H1 (cell line): ENCODE results near the gene GIMAP4. TPM values are rescaled to one million over a fixed set of nuclear protein-coding genes. Genes with fewer than 3 reads are reported as not detected.

Source experiments
- CTCF ChIA-PET: fragments of 300-600 bp; sonication (Branson Sonifier 250); formaldehyde crosslinking; loops from one replicate; lab custom pipeline; 2021; ENCODE audit not compliant: partially characterized antibody; lab: Charles Lee
- POLR2A ChIA-PET: fragments of 300-600 bp; sonication (Branson Sonifier 250); formaldehyde crosslinking; loops from one replicate; lab custom pipeline; 2021; ENCODE audit warnings: inconsistent platforms; ENCODE audit not compliant: partially characterized antibody; lab: Charles Lee
- DNase-seq, 2 experiments: peaks; one replicate each; pipeline versions ENCODE4 v3.0.0 to v3.0.0-alpha.2; 2010 to 2022; ENCODE audit warnings: low spot score in 2 of 2, low read depth in 1 of 2, mixed read lengths in 1 of 2
- FAIRE-seq: peaks from 2 replicates; lab custom pipeline; 2011; peaks lifted over from hg19 to GRCh38; lab: Jason Lieb, UNC
- H2AFZ ChIP-seq: 2 replicates; pipeline ENCODE4 v1.8.1; 2012; ENCODE audit warnings: low read length, inconsistent platforms
- H2AK5ac ChIP-seq: 2 replicates; pipeline ENCODE4 v1.6.1; 2013; ENCODE audit warnings: low read depth, low read length
- H2BK120ac ChIP-seq: replicated peaks from 2 replicates; pipeline ENCODE3; 2013; ENCODE audit warnings: low read depth, low read length, inconsistent platforms
- H2BK12ac ChIP-seq: 2 replicates; pipeline ENCODE4 v1.6.1; 2013; ENCODE audit warnings: low read depth, low read length
- H2BK15ac ChIP-seq: 2 replicates; pipeline ENCODE4 v1.6.1; 2013; ENCODE audit warnings: low read length
- H2BK20ac ChIP-seq: 2 replicates; pipeline ENCODE4 v1.6.1; 2013; ENCODE audit warnings: low read length
- H2BK5ac ChIP-seq: 2 replicates; pipeline ENCODE4 v1.6.1; 2013; ENCODE audit warnings: low read depth, low read length
- H3K14ac ChIP-seq: 2 replicates; pipeline ENCODE4 v1.6.1; 2013; ENCODE audit warnings: inconsistent platforms; ENCODE audit not compliant: insufficient read length
- H3K18ac ChIP-seq: 2 replicates; pipeline ENCODE4 v1.6.1; 2013; ENCODE audit warnings: low read length; ENCODE audit errors: extremely low read depth
- H3K23ac ChIP-seq: 2 replicates; pipeline ENCODE4 v1.6.1; 2013; ENCODE audit warnings: inconsistent platforms; ENCODE audit not compliant: insufficient read length
- H3K23me2 ChIP-seq: 2 replicates; pipeline ENCODE4 v1.6.1; 2013; ENCODE audit warnings: low read depth, low read length
- H3K27ac ChIP-seq: 2 replicates; pipeline ENCODE4 v1.6.1; 2011; ENCODE audit warnings: low read depth, low read length, inconsistent platforms
- H3K27me3 ChIP-seq, 4 experiments: replicated peaks in 1 of 4; 1 replicate in 1 of 4; 2 replicates in 3 of 4; pipeline versions ENCODE4 v1.6.1 to v1.8.1; 2011 to 2013; ENCODE audit warnings: low read length in 3 of 4, mild to moderate bottlenecking in 3 of 4, inconsistent platforms in 2 of 4, mixed read lengths in 2 of 4, moderate library complexity in 1 of 4; ENCODE audit not compliant: control insufficient read depth in 3 of 4, insufficient read depth in 3 of 4; ENCODE audit errors: extremely low read depth in 1 of 4
- H3K36me3 ChIP-seq, 4 experiments: 2 replicates each; pipeline versions ENCODE4 v1.6.1 to v1.8.1; 2011 to 2013; ENCODE audit warnings: mild to moderate bottlenecking in 4 of 4, low read length in 3 of 4, moderate library complexity in 2 of 4, control low read depth in 1 of 4, inconsistent platforms in 1 of 4; ENCODE audit not compliant: insufficient read depth in 4 of 4, control insufficient read depth in 2 of 4
- H3K4ac ChIP-seq: replicated peaks from 2 replicates; pipeline ENCODE3; 2013; ENCODE audit warnings: low read length, low read depth, mixed read lengths, inconsistent platforms; ENCODE audit not compliant: insufficient read length
- H3K4me1 ChIP-seq, 4 experiments: replicated peaks in 1 of 4; 1 replicate in 1 of 4; 2 replicates in 3 of 4; pipeline versions ENCODE4 v1.6.1 to v1.8.1; 2011 to 2013; ENCODE audit warnings: low read length in 3 of 4, inconsistent platforms in 2 of 4, mixed read lengths in 1 of 4; ENCODE audit not compliant: insufficient read depth in 4 of 4, control insufficient read depth in 3 of 4
- H3K4me2 ChIP-seq, 2 experiments: 2 replicates each; pipeline versions ENCODE4 v1.6.1 to v1.8.1; 2011 to 2013; ENCODE audit warnings: low read depth in 2 of 2, low read length in 2 of 2, control low read depth in 1 of 2, inconsistent platforms in 1 of 2, mild to moderate bottlenecking in 1 of 2; ENCODE audit not compliant: insufficient read depth in 1 of 2
- H3K4me3 ChIP-seq, 4 experiments: fragments of 200-600, 300-600 bp in 1 of 4; sonication (generic), shearing (Covaris generic), sonication (Bioruptor Twin) in 1 of 4; 2 replicates each; pipeline versions ENCODE4 v1.5.1 to v1.8.1; 2011 to 2016; ENCODE audit warnings: low read length in 4 of 4, low read depth in 3 of 4, control low read depth in 2 of 4, inconsistent platforms in 2 of 4, mild to moderate bottlenecking in 2 of 4, mixed read lengths in 1 of 4, moderate library complexity in 1 of 4; ENCODE audit not compliant: insufficient read depth in 2 of 4; ENCODE audit errors: extremely low read depth in 1 of 4
- H3K56ac ChIP-seq: replicated peaks from 2 replicates; pipeline ENCODE3; 2013; ENCODE audit warnings: low read depth, mild to moderate bottlenecking, mixed read lengths, low read length, inconsistent platforms; ENCODE audit not compliant: insufficient read length
- H3K79me1 ChIP-seq: 2 replicates; pipeline ENCODE4 v1.6.1; 2013; ENCODE audit warnings: low read depth, low read length, control low read depth
- H3K79me2 ChIP-seq, 2 experiments: 2 replicates each; pipeline versions ENCODE4 v1.6.1 to v1.8.1; 2012 to 2013; ENCODE audit warnings: low read length in 2 of 2, mild to moderate bottlenecking in 2 of 2, inconsistent platforms in 1 of 2; ENCODE audit not compliant: insufficient read depth in 2 of 2, control insufficient read depth in 1 of 2
- H3K9ac ChIP-seq, 4 experiments: replicated peaks in 1 of 4; 1 replicate in 1 of 4; 2 replicates in 3 of 4; pipeline versions ENCODE4 v1.6.1 to v1.8.1; 2011 to 2013; ENCODE audit warnings: low read depth in 3 of 4, low read length in 3 of 4, control low read depth in 2 of 4, mild to moderate bottlenecking in 2 of 4, moderate library complexity in 2 of 4, inconsistent platforms in 1 of 4; ENCODE audit errors: extremely low read depth in 1 of 4
- H3K9me3 ChIP-seq, 2 experiments: 2 replicates each; pipeline versions ENCODE4 v1.6.1 to v1.8.1; 2012 to 2013; ENCODE audit warnings: mild to moderate bottlenecking in 2 of 2, moderate library complexity in 2 of 2, control low read depth in 1 of 2, inconsistent platforms in 1 of 2, low read depth in 1 of 2, low read length in 1 of 2, mixed read lengths in 1 of 2; ENCODE audit not compliant: insufficient read depth in 2 of 2
- H4K20me1 ChIP-seq, 2 experiments: replicated peaks in 1 of 2; 2 replicates each; pipeline versions ENCODE3 to v1.8.1; 2011 to 2013; ENCODE audit warnings: inconsistent platforms in 2 of 2, low read length in 2 of 2, mild to moderate bottlenecking in 1 of 2; ENCODE audit not compliant: insufficient read depth in 2 of 2, control insufficient read depth in 1 of 2
- H4K5ac ChIP-seq: 2 replicates; pipeline ENCODE4 v1.6.1; 2013; ENCODE audit warnings: low read length, low read depth, mixed read lengths, inconsistent platforms; ENCODE audit not compliant: insufficient read length
- H4K8ac ChIP-seq: 2 replicates; pipeline ENCODE4 v1.8.0; 2013; ENCODE audit warnings: mild to moderate bottlenecking, moderate library complexity, low read length, inconsistent platforms; ENCODE audit not compliant: insufficient read depth; ENCODE audit errors: extremely low read depth
- H4K91ac ChIP-seq: replicated peaks from 2 replicates; pipeline ENCODE3; 2013; ENCODE audit warnings: low read length, mixed read lengths, inconsistent platforms; ENCODE audit not compliant: insufficient read length
- ASH2L ChIP-seq: fragments of 200-600, 300-600 bp; sonication (generic); IDR thresholded peaks from one replicate; pipeline ENCODE4 v1.7.1; 2017; ENCODE audit warnings: low read length
- BRCA1 ChIP-seq: IDR thresholded peaks from 2 replicates; pipeline ENCODE4 v1.6.1; 2012; ENCODE audit warnings: low read depth, low read length, improper control_type of control experiment
- CBX8 ChIP-seq: fragments of 300-800, 300-1000 bp; sonication (generic); IDR thresholded peaks from 2 replicates; pipeline ENCODE4 v1.7.1; 2016; ENCODE audit warnings: low read depth, low read length, borderline replicate concordance
- CREB1 ChIP-seq: IDR thresholded peaks from 2 replicates; pipeline ENCODE4 v1.6.1; 2012; ENCODE audit warnings: inconsistent platforms
- EZH2 ChIP-seq: fragments of 200-600 bp; sonication (generic); IDR thresholded peaks from 2 replicates; pipeline ENCODE4 v1.7.1; 2012; ENCODE audit warnings: low read depth, mild to moderate bottlenecking, moderate library complexity, low read length, inconsistent platforms; ENCODE audit not compliant: severe bottlenecking
- KDM4A ChIP-seq: IDR thresholded peaks from one replicate; pipeline ENCODE4 v1.7.1; 2012; ENCODE audit warnings: low read depth, mild to moderate bottlenecking, moderate library complexity, low read length, inconsistent platforms; ENCODE audit not compliant: severe bottlenecking
- MAFK ChIP-seq: IDR thresholded peaks from 2 replicates; pipeline ENCODE4 v1.6.1; 2012; ENCODE audit warnings: low read depth, mild to moderate bottlenecking, improper control_type of control experiment, low read length
- POLR2A ChIP-seq, 2 experiments: IDR thresholded peaks; 1 replicate in 1 of 2; 2 replicates in 1 of 2; pipeline ENCODE4 v1.6.1; 2011; ENCODE audit warnings: low read depth in 2 of 2, low read length in 2 of 2, mild to moderate bottlenecking in 2 of 2; ENCODE audit errors: control extremely low read depth in 1 of 2
- POLR2AphosphoS5 ChIP-seq: IDR thresholded peaks from 2 replicates; pipeline ENCODE4 v1.6.1; 2011; ENCODE audit warnings: low read depth, low read length
- RBBP5 ChIP-seq: IDR thresholded peaks from 2 replicates; pipeline ENCODE4 v1.7.1; 2012; ENCODE audit warnings: low read depth, mild to moderate bottlenecking, inconsistent platforms, low read length, moderate library complexity, borderline replicate concordance
- RFX5 ChIP-seq: IDR thresholded peaks from 2 replicates; pipeline ENCODE4 v1.6.1; 2011; ENCODE audit warnings: low read depth, low read length, improper control_type of control experiment, borderline replicate concordance
- SIX5 ChIP-seq: IDR thresholded peaks from 2 replicates; pipeline ENCODE4 v1.6.1; 2011; ENCODE audit warnings: mild to moderate bottlenecking, low read depth, low read length
- YY1 ChIP-seq: IDR thresholded peaks from 2 replicates; pipeline ENCODE4 v1.6.1; 2011; ENCODE audit warnings: low read depth, mild to moderate bottlenecking, low read length
- ZNF274 ChIP-seq: IDR thresholded peaks from 2 replicates; pipeline ENCODE4 v1.7.0; 2012; ENCODE audit warnings: low read length, borderline replicate concordance; ENCODE audit errors: extremely low read depth
- WGBS, 2 experiments: shearing (Covaris generic) in 1 of 2; methylation state at CpG; one replicate each; pipeline versions ENCODE4 v1.1.6 to v1.1.7; 2013 to 2015; ENCODE audit warnings: low lambda C conversion rate in 2 of 2, mixed read lengths in 2 of 2, inconsistent platforms in 1 of 2, low coverage in 1 of 2, missing lambda C conversion rate in 1 of 2; ENCODE audit not compliant: insufficient replicate concordance in 2 of 2, insufficient coverage in 1 of 2, insufficient read length in 1 of 2; ENCODE audit errors: extremely low coverage in 1 of 2, missing lambda C conversion rate in 1 of 2; 5-methylcytosine and 5-hydroxymethylcytosine counted together
- polyA plus RNA-seq, 7 experiments: library from polyadenylated mRNA; depleted of rRNA in 3 of 7; stranded (reverse) in 5 of 7; unstranded in 2 of 7; fragments of >200 nt in 5 of 7; fragments of 200-250 nt in 2 of 7; gene quantifications; 1 replicate in 5 of 7; 2 replicates in 1 of 7; 4 replicates in 1 of 7; pipeline versions ENCODE4 v1.2.1 to v1.2.3, GENCODE V29; 2011 to 2013; ENCODE audit warnings: missing spikeins in 2 of 7, mixed read lengths in 2 of 7
- total RNA-seq: library from RNA; stranded (reverse); fragmentation: NEBNext Ultra II Directional; extraction: Animal tissue kit (Norgen Biotek cat#: 25700); gene quantifications from 2 replicates; pipeline ENCODE4 v1.2.1, GENCODE V29; 2021

The GIMAP4 gene
- total and polyA plus RNA-seq, 2 of the 8 experiments (the other 6 are each of a cell fraction or from before 2014, with no cell fraction given), result 0.20 to 0.22 TPM

DNA sequence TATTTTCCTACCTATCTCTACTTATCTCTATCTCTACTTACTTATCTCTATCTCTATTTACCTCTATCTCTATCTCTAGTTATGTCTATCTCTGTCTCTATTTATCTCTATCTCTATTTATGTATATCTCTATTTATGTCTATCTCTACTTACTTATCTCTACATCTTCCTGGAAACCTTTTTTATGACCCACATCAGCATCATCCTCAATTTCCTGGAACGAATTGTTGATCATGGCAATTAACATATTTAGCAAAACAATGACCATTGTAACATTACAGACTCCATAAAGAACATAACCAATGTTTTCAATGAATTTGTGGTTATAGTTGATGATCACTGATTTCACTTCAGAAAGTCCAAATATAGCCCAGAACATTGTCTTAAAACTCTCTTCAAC, 46.7 kb downstream of the GIMAP4 start:
- no peak overlapping the region for H3K27ac ChIP-seq
- TF ChIP-seq RFX5 (no peak), EZH2 (no peak), POLR2AphosphoS5 (no peak), YY1 (no peak), SIX5 (no peak), MAFK (no peak), ASH2L (no peak), RBBP5 (no peak), ZNF274 (no peak), POLR2A (IDR thresholded peaks at IDR 0.05; ENCODE audit: control extremely low read depth in 1 of 2, low read depth in 2 of 2, low read length in 2 of 2) (no peak), CREB1 (no peak), CBX8 (no peak), KDM4A (no peak), BRCA1 (no peak)
- ChIA-PET POLR2A (no interaction called here), CTCF (interaction anchor here (1.1 kb wide), 1 partner anchor 89 kb away, joined by 3 read pairs; no protein-coding TSS in a partner anchor)
- DNase-seq (no peak), FAIRE-seq (no peak)
- no peaks in the 10 kb centered on the region for H3K4me1 ChIP-seq
- H3K9ac ChIP-seq, result no peak overlapping the region
- no peak overlapping the region for H3K4ac ChIP-seq
- H3K23me2 ChIP-seq, result no peaks in the 10 kb centered on the region
- H2BK12ac ChIP-seq, result no peak overlapping the region
- no peaks in the 10 kb centered on the region for H4K20me1 ChIP-seq
- no peak overlapping the region for H2AFZ ChIP-seq
- H4K8ac ChIP-seq, result no peak overlapping the region
- no peaks in the 10 kb centered on the region for H3K79me2 ChIP-seq
- no peak overlapping the region for H4K91ac ChIP-seq
- no peak overlapping the region for H3K4me3 ChIP-seq
- H3K9me3 ChIP-seq, result no peaks in the 10 kb centered on the region
- no peak overlapping the region for H4K5ac ChIP-seq
- H2BK5ac ChIP-seq, result no peak overlapping the region
- H3K18ac ChIP-seq, result no peak overlapping the region
- no peak overlapping the region for H2BK15ac ChIP-seq
- no peaks in the 10 kb centered on the region for H3K36me3 ChIP-seq
- H3K56ac ChIP-seq, result no peak overlapping the region
- 95% methylated on average over 1 of the region's 1 CpG; no CpG with 5 or more reads in 1 of the 2 experiments for WGBS, 2 experiments
- H2BK120ac ChIP-seq, result no peak overlapping the region
- H3K79me1 ChIP-seq, result no peaks in the 10 kb centered on the region
- H3K14ac ChIP-seq, result no peak overlapping the region
- H2BK20ac ChIP-seq, result no peak overlapping the region
- no peak overlapping the region for H3K4me2 ChIP-seq
- H2AK5ac ChIP-seq, result no peak overlapping the region
- no peaks in the 10 kb centered on the region for H3K27me3 ChIP-seq
- H3K23ac ChIP-seq, result no peak overlapping the region
